ENCODE data around the gene CETP.

The CETP gene

GRCh38 chr16:56980201-56980535 lies 18.4 kb downstream of the CETP start:
- Histone ChIP-seq H3K4me1 (ENCODE audit: low read depth, poor library complexity, severe bottlenecking) (peaks cover 5% of the 10 kb centered on the region), H3K27me3 (ENCODE audit: insufficient read depth, low read depth) (no peaks in the 10 kb centered on the region)

GRCh38 chr16:56980792-56981724 lies 19.3 kb downstream of the CETP start:
- Histone ChIP-seq H3K79me2 (ENCODE audit: insufficient read depth, low read depth) (no peaks in the 10 kb centered on the region), H3K4me1 (ENCODE audit: low read depth, poor library complexity, severe bottlenecking) (peaks cover 5% of the 10 kb centered on the region), H3K36me3 (ENCODE audit: insufficient read depth) (no peaks in the 10 kb centered on the region), H4K20me1 (ENCODE audit: insufficient read depth) (no peaks in the 10 kb centered on the region), H2AFZ (ENCODE audit: low read depth) (no peak overlapping the region), H3K9ac (no peak overlapping the region), H3K4me2 (no peak overlapping the region), H3K4me3 (IDR thresholded peaks at IDR 0.05; ENCODE audit: insufficient read depth, low read depth, low read length) (no peak overlapping the region), H3K27ac (no peak overlapping the region), H3K27me3 (ENCODE audit: insufficient read depth, low read depth) (no peaks in the 10 kb centered on the region)
- no peak for TF ChIP-seq CTCF (conservative IDR thresholded peaks at IDR 0.05; ENCODE audit: low read depth, low read length)

More at GRCh38 chr16:56980201-56980535, 18.4 kb downstream of the CETP start:
- Histone ChIP-seq H3K4me2 (no peak overlapping the region), H3K79me2 (ENCODE audit: insufficient read depth, low read depth) (no peaks in the 10 kb centered on the region), H3K4me3 (IDR thresholded peaks at IDR 0.05; ENCODE audit: insufficient read depth, low read depth, low read length) (no peak overlapping the region), H3K36me3 (ENCODE audit: insufficient read depth) (no peaks in the 10 kb centered on the region), H3K9ac (no peak overlapping the region), H3K27ac (no peak overlapping the region), H4K20me1 (ENCODE audit: insufficient read depth) (no peaks in the 10 kb centered on the region), H2AFZ (ENCODE audit: low read depth) (no peak overlapping the region)
- no peak for TF ChIP-seq CTCF (conservative IDR thresholded peaks at IDR 0.05; ENCODE audit: low read depth, low read length)

- peaks cover 5% of the 10 kb centered on the region for H3K4me1 ChIP-seq (ENCODE audit: low read depth, poor library complexity, severe bottlenecking)
- H3K4me3 ChIP-seq (IDR thresholded peaks at IDR 0.05; ENCODE audit: insufficient read depth, low read depth, low read length), result no peak overlapping the region
- H3K79me2 ChIP-seq (ENCODE audit: insufficient read depth, low read depth), result no peaks in the 10 kb centered on the region
- H3K4me2 ChIP-seq, result no peak overlapping the region
- H3K27me3 ChIP-seq (ENCODE audit: insufficient read depth, low read depth), result no peaks in the 10 kb centered on the region
- H3K27ac ChIP-seq, result no peak overlapping the region
- H4K20me1 ChIP-seq (ENCODE audit: insufficient read depth), result no peaks in the 10 kb centered on the region
- H3K36me3 ChIP-seq (ENCODE audit: insufficient read depth), result no peaks in the 10 kb centered on the region
- H2AFZ ChIP-seq (ENCODE audit: low read depth), result no peak overlapping the region
- TF ChIP-seq CTCF (conservative IDR thresholded peaks at IDR 0.05; ENCODE audit: low read depth, low read length), result no peak
- H3K9ac ChIP-seq, result no peak overlapping the region
These were observed 20.1 kb downstream of the CETP start for GRCh38 chr16:56981729-56982271.

GRCh38 chr16:56982695-56983094 lies 20.9 kb downstream of the CETP start:
- Histone ChIP-seq H3K79me2 (ENCODE audit: insufficient read depth, low read depth) (no peaks in the 10 kb centered on the region), H3K27ac (no peak overlapping the region), H3K27me3 (ENCODE audit: insufficient read depth, low read depth) (no peaks in the 10 kb centered on the region), H3K36me3 (ENCODE audit: insufficient read depth) (no peaks in the 10 kb centered on the region), H3K4me1 (ENCODE audit: low read depth, poor library complexity, severe bottlenecking) (peaks cover 5% of the 10 kb centered on the region), H3K4me3 (IDR thresholded peaks at IDR 0.05; ENCODE audit: insufficient read depth, low read depth, low read length) (no peak overlapping the region), H2AFZ (ENCODE audit: low read depth) (no peak overlapping the region), H4K20me1 (ENCODE audit: insufficient read depth) (no peaks in the 10 kb centered on the region), H3K4me2 (no peak overlapping the region), H3K9ac (no peak overlapping the region)
- no peak for TF ChIP-seq CTCF (conservative IDR thresholded peaks at IDR 0.05; ENCODE audit: low read depth, low read length)
